GM12878 (cell line): Measurements from ENCODE around the gene P2RX1. TPM values are rescaled to one million over a fixed set of nuclear protein-coding genes. Genes with fewer than 3 reads are reported as not detected.

ENCODE experiments used
- BCLAF1 ChIP-seq: fragments of 450-650 bp; IDR thresholded peaks from 2 replicates; pipeline ENCODE4 v1.6.1; 2017; ENCODE audit warnings: antibody characterized with exemption, mild to moderate bottlenecking, moderate library complexity
- E2F8 ChIP-seq: fragments of 450-650 bp; IDR thresholded peaks from 2 replicates; pipeline ENCODE4 v1.6.1; 2018; ENCODE audit warnings: mild to moderate bottlenecking, low read depth, moderate library complexity; ENCODE audit not compliant: partially characterized antibody
- MEF2B ChIP-seq: fragments of 450-650 bp; IDR thresholded peaks from 2 replicates; pipeline ENCODE4 v1.6.1; 2018; ENCODE audit warnings: mild to moderate bottlenecking, moderate library complexity; ENCODE audit not compliant: partially characterized antibody, poor library complexity, severe bottlenecking
- NFYA ChIP-seq: IDR thresholded peaks from 2 replicates; pipeline ENCODE4 v1.6.1; 2011; ENCODE audit warnings: low read depth, mild to moderate bottlenecking, low read length, improper control_type of control experiment, borderline replicate concordance
- NFYB ChIP-seq: IDR thresholded peaks from 2 replicates; pipeline ENCODE4 v1.6.1; 2011; ENCODE audit warnings: low read depth, mild to moderate bottlenecking, low read length, improper control_type of control experiment, moderate library complexity; ENCODE audit not compliant: insufficient read depth
- polyA plus RNA-seq, 11 experiments: library from polyadenylated mRNA; depleted of rRNA in 4 of 11; unstranded in 6 of 11; stranded (reverse) in 5 of 11; fragments of >200 nt; fragmentation: Nextera tagmentation in 4 of 11; fragmentation: Illumina TruSeq in 1 of 11; extraction: Ambion mirVana in 4 of 11; extraction: Trizol in 1 of 11; gene quantifications; 1 replicate in 1 of 11; 2 replicates in 10 of 11; pipeline versions ENCODE4 v1.2.1 to v1.2.3, GENCODE V29; 2011 to 2016; ENCODE audit warnings: inconsistent platforms in 2 of 11, missing spikeins in 2 of 11, low read depth in 1 of 11
- total RNA-seq, 4 experiments: library from RNA; depleted of rRNA in 3 of 4; stranded (reverse); fragments of >200 nt in 3 of 4; fragmentation: Illumina TruSeq in 1 of 4; extraction: Trizol in 1 of 4; gene quantifications; 2 replicates each; pipeline versions ENCODE4 v1.2.1 to v1.2.3, GENCODE V29; 2013 to 2021

P2RX1 gene
- total and polyA plus RNA-seq, 10 of the 15 experiments (the other 5 are each of a cell fraction or from before 2014, with no cell fraction given): 0.12 to 6.2 (median 3.4) TPM

- TF ChIP-seq BCLAF1: no peak
- TF ChIP-seq MEF2B: no peak
- no peak for TF ChIP-seq NFYA
- no peak for TF ChIP-seq E2F8
- TF ChIP-seq NFYB: no peak
- TF ChIP-seq, all 136 proteins: peak for 0
These were observed 54.2 kb downstream of the P2RX1 start (continued) for GRCh38 chr17:3861761-3862681.
